ENCODE results near the gene TSEN54. TPM values are rescaled to one million over a fixed set of nuclear protein-coding genes. Genes with fewer than 3 reads are reported as not detected.

Gene TSEN54
- total RNA-seq: 6.3 and 10.4 TPM in 2 replicates

DNA sequence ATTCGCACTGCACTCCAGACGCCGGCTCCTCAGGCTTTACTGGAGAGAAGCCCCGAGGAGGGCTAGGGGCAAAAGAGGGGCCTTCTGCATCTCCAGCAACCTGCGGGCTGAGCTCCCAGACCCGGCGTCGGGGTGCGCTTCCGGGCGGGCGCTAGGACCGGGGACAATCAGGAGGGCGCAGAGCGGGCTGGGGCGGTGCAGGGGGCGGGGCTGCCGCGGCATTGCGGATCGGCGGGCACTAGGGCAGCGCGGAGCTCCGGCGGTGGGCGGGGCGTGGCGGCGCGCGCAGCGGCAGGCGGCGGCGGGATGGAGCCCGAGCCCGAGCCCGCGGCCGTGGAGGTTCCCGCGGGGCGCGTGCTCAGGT lies at the start of gene TSEN54:
TSEN54 (plus strand) TSS at position 274 of the 364 bp plus-strand sequence; CDS start at position 307, 33 bp downstream.

DNA sequence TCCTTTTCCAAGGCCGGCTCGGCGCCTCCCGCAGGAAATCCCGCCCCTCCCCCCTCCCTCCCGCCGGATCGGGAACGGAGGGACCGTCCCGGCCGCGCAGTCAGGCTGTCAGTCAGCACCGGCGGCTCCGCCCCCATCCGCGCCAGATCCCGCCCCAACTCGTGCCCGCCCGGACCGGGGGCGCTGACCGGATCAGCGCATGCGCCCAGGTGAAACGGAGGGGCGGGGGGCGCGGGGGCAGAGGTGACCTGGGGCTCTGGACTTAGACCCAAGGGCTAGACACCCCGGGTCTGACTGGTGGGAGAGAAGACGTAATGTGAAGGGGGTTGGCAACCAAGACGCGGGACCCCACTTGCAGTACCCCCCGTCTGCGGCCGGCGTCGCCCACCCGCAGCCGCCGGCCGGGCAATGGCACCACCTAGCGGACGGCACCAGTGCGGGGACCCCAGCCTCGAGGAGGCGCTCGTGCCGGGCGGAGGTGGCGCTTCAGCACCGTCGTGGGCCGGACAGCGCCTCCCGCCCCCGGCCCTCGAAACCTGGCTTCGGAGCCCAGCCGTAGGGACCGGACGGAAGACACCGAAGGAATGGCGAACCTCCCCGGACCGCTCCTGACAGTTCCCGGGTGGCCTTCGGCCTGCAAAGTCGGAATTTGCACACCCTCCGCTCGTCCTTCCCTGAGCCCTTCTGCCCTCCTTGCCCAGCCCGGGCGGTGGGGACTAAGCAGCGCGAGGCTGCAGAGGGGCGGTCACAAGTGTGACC lies 653 bp upstream of the TSEN54 start, which contains the start of gene CASKIN2:
CASKIN2 (minus strand) TSS at position 42 of the 759 bp plus-strand sequence. CDS start 1,733 bp downstream, outside the sequence.

GRCh38 chr17:75524970-75525805 lies 8.9 kb downstream of the TSEN54 start, which contains the start of gene LLGL2:
Gene LLGL2, plus strand, starts transcription at chr17:75525697. Its CDS starts 17,730 bp downstream, at chr17:75543427.

Other genes with a start within 250 kb of the TSEN54 start
- gene MIF4GD, start 245.3 kb upstream of the TSEN54 start, total RNA-seq: 3.8 and 5.3 TPM in 2 replicates
- gene SLC25A19, start 227.1 kb upstream of the TSEN54 start, total RNA-seq: 4.4 and 4.7 TPM in 2 replicates
- gene GRB2, start 110.8 kb upstream of the TSEN54 start, total RNA-seq: 56.9 and 63.7 TPM in 2 replicates
- gene TMEM94, start 59.9 kb upstream of the TSEN54 start, total RNA-seq: 20.1 and 20.5 TPM in 2 replicates
- gene CASKIN2, start 991 bp upstream of the TSEN54 start, total RNA-seq: 3.4 and 5.2 TPM in 2 replicates
- gene LLGL2, start 9.2 kb downstream of the TSEN54 start, total RNA-seq: 0.14 and 0.37 TPM in 2 replicates
- gene MYO15B, start 71.3 kb downstream of the TSEN54 start, total RNA-seq: 2.0 and 3.9 TPM in 2 replicates
- gene SMIM5, start 116.9 kb downstream of the TSEN54 start, total RNA-seq: not detected in 2 replicates
- 14.6 and 19.6 TPM in 2 replicates for gene RECQL5, start 150.6 kb downstream of the TSEN54 start, total RNA-seq
- gene SAP30BP, start 150.8 kb downstream of the TSEN54 start, total RNA-seq: 47.8 and 51.7 TPM in 2 replicates
- 0.28 TPM in 2 replicates for gene ITGB4, start 204.9 kb downstream of the TSEN54 start, total RNA-seq
- 43.2 and 49.0 TPM in 2 replicates for gene GALK1, start 248.7 kb downstream of the TSEN54 start, total RNA-seq

All from smooth muscle cell of bladder (primary cell).